WTC11 (cell line): ENCODE measurements around the gene SMIM20. TPM values are rescaled to one million over a fixed set of nuclear protein-coding genes. Genes with fewer than 3 reads are reported as not detected.

Source experiments
- ATAC-seq: fragments of 200-7000 bp; cut with Tn5 transposase; 2 replicates; pipeline ENCODE4 v1.10.0; 2021; ENCODE audit warnings: mild to moderate bottlenecking, moderate library complexity
- CTCF ChIA-PET: fragments of 300-600 bp; sonication (Branson Sonifier 250); formaldehyde crosslinking; loops from one replicate; lab custom pipeline; 2021; ENCODE audit warnings: antibody characterized with exemption; lab: Charles Lee
- POLR2A ChIA-PET: fragments of 350-600 bp; sonication (Branson Sonifier 250); formaldehyde crosslinking; loops from one replicate; lab custom pipeline; 2021; ENCODE audit warnings: antibody characterized with exemption; lab: Charles Lee
- DNase-seq: peaks from one replicate; pipeline ENCODE4 v3.0.0; 2021; ENCODE audit warnings: low spot score
- H3K27ac Mint-ChIP-seq: 2 replicates; pipeline ENCODE4 v1.8.0; 2021; ENCODE audit warnings: mixed read lengths
- H3K27me3 Mint-ChIP-seq: 2 replicates; pipeline ENCODE4 v1.8.0; 2021; ENCODE audit warnings: low read depth, mild to moderate bottlenecking, moderate library complexity, mixed read lengths
- H3K36me3 Mint-ChIP-seq: 2 replicates; pipeline ENCODE4 v1.8.0; 2021; ENCODE audit warnings: mixed read lengths
- H3K4me1 Mint-ChIP-seq: 2 replicates; pipeline ENCODE4 v1.8.0; 2022; ENCODE audit warnings: mixed read lengths
- H3K4me3 Mint-ChIP-seq: 2 replicates; pipeline ENCODE4 v1.8.0; 2021; ENCODE audit warnings: mild to moderate bottlenecking, moderate library complexity, mixed read lengths
- H3K9me3 Mint-ChIP-seq: 2 replicates; pipeline ENCODE4 v1.8.0; 2021; ENCODE audit warnings: mixed read lengths
- CREM ChIP-seq: sonication (generic); formaldehyde crosslinking; IDR thresholded peaks from 2 replicates; pipeline ENCODE4 v1.8.1; 2022; ENCODE audit warnings: mild to moderate bottlenecking, missing genetic modification reagents, moderate library complexity
- E2F1 ChIP-seq: sonication (generic); formaldehyde crosslinking; IDR thresholded peaks from 2 replicates; pipeline ENCODE4 v1.8.0; 2022; ENCODE audit warnings: mild to moderate bottlenecking, missing genetic modification reagents
- EMX1 ChIP-seq: fragments of 250-450 bp; sonication (Bioruptor Pico); IDR thresholded peaks from 2 replicates; pipeline ENCODE4 v1.8.0; 2021; ENCODE audit warnings: mild to moderate bottlenecking
- ESRRA ChIP-seq: sonication (generic); formaldehyde crosslinking; IDR thresholded peaks from 2 replicates; pipeline ENCODE4 v1.8.1; 2022; ENCODE audit warnings: mild to moderate bottlenecking, missing genetic modification reagents, borderline replicate concordance
- FOXK1 ChIP-seq: sonication (generic); formaldehyde crosslinking; IDR thresholded peaks from 2 replicates; pipeline ENCODE4 v1.8.0; 2022; ENCODE audit warnings: mild to moderate bottlenecking, moderate library complexity, missing genetic modification reagents
- JUN ChIP-seq: sonication (generic); formaldehyde crosslinking; IDR thresholded peaks from 2 replicates; pipeline ENCODE4 v1.8.0; 2023; ENCODE audit warnings: mild to moderate bottlenecking, missing genetic modification reagents
- NR1H2 ChIP-seq: sonication (generic); formaldehyde crosslinking; IDR thresholded peaks from 2 replicates; pipeline ENCODE4 v1.9.0; 2021; ENCODE audit warnings: mild to moderate bottlenecking, moderate library complexity, missing genetic modification reagents
- SP1 ChIP-seq: sonication (generic); formaldehyde crosslinking; conservative IDR thresholded peaks from 2 replicates; pipeline ENCODE4 v1.8.1; 2022; ENCODE audit warnings: missing genetic modification reagents
- TEAD1 ChIP-seq: sonication (generic); formaldehyde crosslinking; IDR thresholded peaks from 2 replicates; pipeline ENCODE4 v1.8.0; 2022; ENCODE audit warnings: mild to moderate bottlenecking, missing genetic modification reagents
- TP53 ChIP-seq: sonication (generic); formaldehyde crosslinking; IDR thresholded peaks from 2 replicates; pipeline ENCODE4 v1.8.1; 2023; ENCODE audit warnings: mild to moderate bottlenecking, missing genetic modification reagents
- ZNF138 ChIP-seq: sonication (generic); formaldehyde crosslinking; conservative IDR thresholded peaks from 2 replicates; pipeline ENCODE4 v1.8.1; 2022; ENCODE audit warnings: mild to moderate bottlenecking, moderate library complexity, missing genetic modification reagents
- ZNF281 ChIP-seq: sonication (generic); formaldehyde crosslinking; IDR thresholded peaks from 2 replicates; pipeline ENCODE4 v1.8.0; 2023; ENCODE audit warnings: mild to moderate bottlenecking, missing genetic modification reagents
- ZNF671 ChIP-seq: fragments of 250-450 bp; sonication (Bioruptor Pico); IDR thresholded peaks from 2 replicates; pipeline ENCODE4 v1.8.0; 2021; ENCODE audit warnings: mild to moderate bottlenecking
- ZSCAN18 ChIP-seq: fragments of 250-450 bp; sonication (Bioruptor Pico); IDR thresholded peaks from 2 replicates; pipeline ENCODE4 v2.1.2; 2022; ENCODE audit warnings: mild to moderate bottlenecking, moderate library complexity
- total RNA-seq: library from RNA; stranded (reverse); gene quantifications from 3 replicates; pipeline ENCODE4 v1.2.3, GENCODE V29; 2021
- TF ChIP-seq, protein P1 (sequence below): sonication (generic); formaldehyde crosslinking; IDR thresholded peaks from 2 replicates; pipeline ENCODE4 v1.8.0; 2022; ENCODE audit warnings: missing genetic modification reagents
- TF ChIP-seq, protein P2 (sequence below): sonication (generic); formaldehyde crosslinking; IDR thresholded peaks from 2 replicates; pipeline ENCODE4 v1.8.1; 2023; ENCODE audit warnings: mild to moderate bottlenecking, missing genetic modification reagents

SMIM20 gene
- total RNA-seq, 1 experiment from 2014 or later, result 39.4 TPM

DNA sequence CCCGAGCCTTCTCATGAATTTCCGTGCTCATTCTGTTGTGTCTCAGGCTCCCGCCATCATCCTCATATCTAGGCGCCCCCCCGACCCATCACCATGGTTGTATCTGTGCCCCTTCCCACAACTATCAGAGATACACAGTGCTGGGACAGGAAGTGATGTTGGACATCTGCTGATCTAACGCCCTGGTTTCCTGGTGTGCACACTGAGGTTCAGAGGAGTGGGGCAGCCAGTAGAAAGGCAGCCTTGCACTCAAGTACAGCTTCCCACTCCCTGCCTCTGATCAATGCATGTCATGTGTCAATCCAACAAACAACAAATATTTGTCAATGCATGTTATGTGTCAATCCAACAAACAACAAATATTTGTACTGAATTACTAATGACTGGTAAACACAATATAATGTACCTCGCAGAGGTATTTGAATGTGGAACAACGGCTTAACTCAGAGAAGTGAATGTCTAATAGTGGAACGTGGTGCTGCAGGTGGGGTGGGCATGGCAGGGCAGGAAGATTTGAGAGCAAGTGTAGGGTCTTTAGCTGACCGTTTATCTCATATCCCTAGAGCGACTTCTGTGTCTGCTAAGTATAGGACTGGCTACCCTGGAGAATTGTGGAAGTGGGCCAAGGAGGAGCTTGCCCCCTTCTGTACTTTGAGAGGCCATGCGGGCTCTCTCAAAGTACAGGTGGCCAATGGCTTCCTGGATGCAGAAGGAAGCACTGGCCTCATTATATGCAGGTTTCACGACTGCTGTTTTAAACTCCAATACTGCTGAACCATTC, 41.0 kb upstream of the SMIM20 start (continued):
- no peak for TF ChIP-seq FOXK1 (CRISPR knock-in tag)
- TF ChIP-seq, protein P1, sequence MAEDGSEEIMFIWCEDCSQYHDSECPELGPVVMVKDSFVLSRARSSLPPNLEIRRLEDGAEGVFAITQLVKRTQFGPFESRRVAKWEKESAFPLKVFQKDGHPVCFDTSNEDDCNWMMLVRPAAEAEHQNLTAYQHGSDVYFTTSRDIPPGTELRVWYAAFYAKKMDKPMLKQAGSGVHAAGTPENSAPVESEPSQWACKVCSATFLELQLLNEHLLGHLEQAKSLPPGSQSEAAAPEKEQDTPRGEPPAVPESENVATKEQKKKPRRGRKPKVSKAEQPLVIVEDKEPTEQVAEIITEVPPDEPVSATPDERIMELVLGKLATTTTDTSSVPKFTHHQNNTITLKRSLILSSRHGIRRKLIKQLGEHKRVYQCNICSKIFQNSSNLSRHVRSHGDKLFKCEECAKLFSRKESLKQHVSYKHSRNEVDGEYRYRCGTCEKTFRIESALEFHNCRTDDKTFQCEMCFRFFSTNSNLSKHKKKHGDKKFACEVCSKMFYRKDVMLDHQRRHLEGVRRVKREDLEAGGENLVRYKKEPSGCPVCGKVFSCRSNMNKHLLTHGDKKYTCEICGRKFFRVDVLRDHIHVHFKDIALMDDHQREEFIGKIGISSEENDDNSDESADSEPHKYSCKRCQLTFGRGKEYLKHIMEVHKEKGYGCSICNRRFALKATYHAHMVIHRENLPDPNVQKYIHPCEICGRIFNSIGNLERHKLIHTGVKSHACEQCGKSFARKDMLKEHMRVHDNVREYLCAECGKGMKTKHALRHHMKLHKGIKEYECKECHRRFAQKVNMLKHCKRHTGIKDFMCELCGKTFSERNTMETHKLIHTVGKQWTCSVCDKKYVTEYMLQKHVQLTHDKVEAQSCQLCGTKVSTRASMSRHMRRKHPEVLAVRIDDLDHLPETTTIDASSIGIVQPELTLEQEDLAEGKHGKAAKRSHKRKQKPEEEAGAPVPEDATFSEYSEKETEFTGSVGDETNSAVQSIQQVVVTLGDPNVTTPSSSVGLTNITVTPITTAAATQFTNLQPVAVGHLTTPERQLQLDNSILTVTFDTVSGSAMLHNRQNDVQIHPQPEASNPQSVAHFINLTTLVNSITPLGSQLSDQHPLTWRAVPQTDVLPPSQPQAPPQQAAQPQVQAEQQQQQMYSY, result no peak
- TF ChIP-seq JUN, result no peak
- no peak for TF ChIP-seq ZNF138

DNA sequence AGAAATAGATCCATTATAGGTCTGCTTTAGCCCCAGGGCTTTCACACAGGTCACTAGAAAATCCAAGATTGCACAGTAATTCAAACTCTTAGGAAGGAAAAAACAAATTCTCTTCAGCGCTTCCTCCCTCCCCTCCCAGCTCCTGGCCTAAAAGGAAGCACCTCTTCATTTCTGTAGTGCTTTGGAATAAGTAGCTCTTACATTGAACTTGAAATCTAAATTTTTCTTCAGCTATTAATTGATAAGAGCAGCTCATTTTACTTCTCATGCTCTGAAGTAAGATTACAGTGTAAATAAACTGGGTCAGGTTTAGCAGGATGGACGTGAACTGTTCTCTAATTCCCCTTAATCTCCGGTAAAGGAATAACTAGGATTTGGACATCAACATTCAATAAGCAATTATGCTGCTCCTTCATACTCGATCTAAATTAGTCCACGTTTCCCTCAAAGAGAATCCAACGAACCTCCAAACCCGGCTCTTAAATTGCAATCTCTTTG, 40.3 kb upstream of the SMIM20 start:
- ChIA-PET CTCF (interaction anchor here (1.6 kb wide), 1 partner anchor 31 kb away, joined by 3 read pairs; no protein-coding TSS in a partner anchor), POLR2A (no interaction called here)
- TF ChIP-seq ZNF281 (CRISPR knock-in tag), result no peak
- TF ChIP-seq TP53 (CRISPR knock-in tag), result no peak
- TF ChIP-seq ZNF671, result no peak
- TF ChIP-seq SP1 (CRISPR knock-in tag), result no peak
- TF ChIP-seq E2F1 (CRISPR knock-in tag), result no peak
- no peak for TF ChIP-seq TEAD1 (CRISPR knock-in tag)
- no peak for TF ChIP-seq EMX1
- Mint-ChIP-seq H3K4me1 (no peaks in the 10 kb centered on the region; the same call in 1 of the 2 replicates), H3K27ac (no peak overlapping the region), H3K27me3 (peaks cover 2% of the 10 kb centered on the region; the same call in 1 of the 2 replicates), H3K36me3 (no peaks in the 10 kb centered on the region), H3K9me3 (no peaks in the 10 kb centered on the region), H3K4me3 (no peak overlapping the region)
- ATAC-seq (no peak), DNase-seq (no peak)

GRCh38 chr4:25874655-25875054, 39.4 kb upstream of the SMIM20 start:
- TF ChIP-seq, protein P2, sequence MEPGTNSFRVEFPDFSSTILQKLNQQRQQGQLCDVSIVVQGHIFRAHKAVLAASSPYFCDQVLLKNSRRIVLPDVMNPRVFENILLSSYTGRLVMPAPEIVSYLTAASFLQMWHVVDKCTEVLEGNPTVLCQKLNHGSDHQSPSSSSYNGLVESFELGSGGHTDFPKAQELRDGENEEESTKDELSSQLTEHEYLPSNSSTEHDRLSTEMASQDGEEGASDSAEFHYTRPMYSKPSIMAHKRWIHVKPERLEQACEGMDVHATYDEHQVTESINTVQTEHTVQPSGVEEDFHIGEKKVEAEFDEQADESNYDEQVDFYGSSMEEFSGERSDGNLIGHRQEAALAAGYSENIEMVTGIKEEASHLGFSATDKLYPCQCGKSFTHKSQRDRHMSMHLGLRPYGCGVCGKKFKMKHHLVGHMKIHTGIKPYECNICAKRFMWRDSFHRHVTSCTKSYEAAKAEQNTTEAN, result no peak
- no peak for TF ChIP-seq ESRRA (CRISPR knock-in tag)
- no peak for TF ChIP-seq NR1H2
- no peak for TF ChIP-seq ZSCAN18 (CRISPR knock-in tag)
- TF ChIP-seq CREM, result no peak
- Mint-ChIP-seq H3K4me1 (no peaks in the 10 kb centered on the region; the same call in 1 of the 2 replicates), H3K27me3 (peaks cover 2% of the 10 kb centered on the region; the same call in 1 of the 2 replicates), H3K9me3 (peaks cover 2% of the 10 kb centered on the region; the same call in 1 of the 2 replicates), H3K27ac (no peak overlapping the region), H3K4me3 (no peak overlapping the region), H3K36me3 (no peaks in the 10 kb centered on the region)
- ChIA-PET POLR2A (no interaction called here), CTCF (interaction anchor here (1.6 kb wide), 1 partner anchor 32 kb away, joined by 3 read pairs; no protein-coding TSS in a partner anchor)
- ATAC-seq (no peak), DNase-seq (no peak)
